ENCODE data around the gene CLK2.
A peak's percentile ranks its signal among the peaks of the same experiment; 100 is the strongest.
"Not testable (repeated sequence)": the region's sequence is repeated elsewhere in the genome, so short reads cannot be mapped to it uniquely, and the experiment has no call there.

Gene CLK2

GRCh38 chr1:155263067-155263466 lies 10.2 kb downstream of the CLK2 start:
- DNase-seq: no peak

GRCh38 chr1:155261852-155262673 lies 11.2 kb downstream of the CLK2 start, which contains the start of gene SCAMP3:
TSS of gene SCAMP3 (minus strand) at chr1:155262360. CDS start at chr1:155262151, 209 bp downstream.
- peak; percentile 98 to 99 for DNase-seq

DNA sequence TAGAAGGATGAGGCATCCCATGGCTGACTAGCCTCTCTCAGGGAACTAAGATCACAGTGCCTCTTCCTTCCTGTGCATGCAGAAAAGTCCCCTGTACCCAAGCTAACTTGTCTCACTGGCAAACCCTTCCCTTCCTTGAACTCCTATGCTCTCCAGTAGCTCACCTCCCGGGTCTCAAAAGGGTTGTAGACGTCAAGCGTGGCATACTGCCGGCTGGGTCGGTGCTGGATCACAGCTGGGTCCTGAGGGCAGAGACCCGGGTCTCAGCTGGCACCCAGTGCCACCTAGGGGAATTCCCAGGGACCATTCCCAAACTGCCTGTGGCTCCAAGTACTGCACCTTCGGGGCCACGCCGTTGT lies 11.8 kb downstream of the CLK2 start:
- peak; percentile 38 to 53 for DNase-seq

DNA sequence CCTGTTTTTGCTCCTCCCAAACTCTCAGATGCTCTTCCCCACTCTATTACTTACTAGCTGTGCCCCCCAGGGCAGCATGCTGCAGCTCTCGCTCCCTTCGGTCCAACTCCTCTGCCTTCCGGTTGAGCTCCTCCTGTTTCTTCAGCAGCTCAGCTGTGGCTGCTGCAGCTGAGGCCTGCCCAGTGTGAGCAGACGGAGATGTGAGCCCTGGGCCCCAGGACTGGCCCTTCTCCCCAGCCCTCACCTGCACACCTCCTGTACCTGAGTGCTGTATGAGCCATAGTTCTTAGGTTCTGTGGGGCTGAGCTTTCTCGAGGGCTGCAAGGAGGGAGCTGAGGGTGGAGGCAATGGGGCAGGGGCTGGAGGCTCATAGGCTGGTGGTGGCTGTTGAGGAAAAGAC lies 13.0 kb downstream of the CLK2 start:
- no peak for DNase-seq

GRCh38 chr1:155256058-155256852 lies 17.0 kb downstream of the CLK2 start:
- no peak for DNase-seq

- peak; percentile 62 to 76 for DNase-seq
Observed at GRCh38 chr1:155255243-155256007, 17.9 kb downstream of the CLK2 start, which contains the start of gene ENTREP3. TSS of gene ENTREP3 (minus strand) at chr1:155255483. CDS start at chr1:155254877, 606 bp downstream.

- DNase-seq: no peak
Observed at GRCh38 chr1:155254714-155255242, 18.5 kb downstream of the CLK2 start.

GRCh38 chr1:155254228-155254713 lies 19.0 kb downstream of the CLK2 start:
- DNase-seq: no peak

DNA sequence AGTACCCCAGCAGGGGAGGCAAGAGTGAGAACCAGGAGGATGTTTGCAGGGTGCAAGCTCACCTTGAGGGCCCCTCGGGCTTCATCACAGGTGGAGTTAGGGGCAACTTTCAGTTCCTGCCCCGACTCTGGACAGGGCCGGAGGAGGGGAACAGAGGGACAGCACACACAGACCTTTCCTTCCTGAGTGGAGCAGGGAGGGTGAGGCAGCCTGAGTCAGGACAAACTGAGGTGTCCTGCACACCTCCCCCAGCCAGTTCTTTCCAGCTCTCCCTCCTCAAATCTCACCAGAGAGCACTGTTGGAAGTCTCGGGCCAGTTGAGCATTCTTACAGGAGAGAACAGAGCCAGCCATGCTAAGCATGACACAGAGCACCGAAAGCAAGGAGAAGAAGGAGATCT lies 19.5 kb downstream of the CLK2 start:
- no peak for DNase-seq

GRCh38 chr1:155253208-155253607 lies 20.1 kb downstream of the CLK2 start:
- peak; percentile 23 to 26 for DNase-seq

- no peak for DNase-seq
Observed at GRCh38 chr1:155251566-155251965, 21.7 kb downstream of the CLK2 start.

DNA sequence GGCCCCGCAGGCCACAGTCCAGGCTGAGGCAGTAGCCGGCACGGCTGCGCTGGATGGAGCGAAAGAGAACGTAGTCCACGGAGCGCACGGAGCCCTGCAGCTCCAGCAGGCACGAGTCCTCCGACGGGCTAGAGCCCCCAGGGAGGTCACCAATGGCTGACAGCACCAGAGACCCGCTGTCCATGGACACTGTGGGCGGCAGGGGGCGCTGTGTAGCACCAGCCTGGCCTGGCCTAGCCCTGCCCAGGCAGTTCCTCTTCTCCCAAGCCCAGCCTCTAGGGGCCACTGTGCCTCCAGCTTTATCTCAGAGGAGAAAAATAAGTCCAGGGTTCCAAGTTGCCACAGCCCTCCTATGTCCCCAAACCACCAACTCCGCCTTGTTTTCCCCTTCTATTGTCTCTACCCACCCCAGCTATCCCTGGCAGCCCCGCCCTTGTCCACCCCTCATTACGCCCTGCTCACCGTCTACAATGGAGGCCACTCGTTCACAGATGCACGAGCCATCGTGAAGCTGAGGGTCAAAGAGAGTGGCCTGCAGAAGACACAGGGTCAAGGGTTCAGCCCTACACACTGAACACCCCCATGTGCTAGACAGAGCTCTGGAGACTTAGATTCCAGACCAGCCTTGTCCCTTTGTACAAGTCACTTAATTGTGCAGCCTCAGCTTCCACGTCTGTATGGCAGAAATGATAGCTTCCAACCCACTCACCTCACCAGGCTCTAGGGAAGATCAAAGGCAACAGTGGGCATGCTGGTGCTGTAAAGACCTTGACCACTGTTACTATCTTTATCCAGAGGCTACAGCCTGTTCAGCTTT lies 22.5 kb downstream of the CLK2 start:
- peak; percentile 94 to 96 for DNase-seq

DNA sequence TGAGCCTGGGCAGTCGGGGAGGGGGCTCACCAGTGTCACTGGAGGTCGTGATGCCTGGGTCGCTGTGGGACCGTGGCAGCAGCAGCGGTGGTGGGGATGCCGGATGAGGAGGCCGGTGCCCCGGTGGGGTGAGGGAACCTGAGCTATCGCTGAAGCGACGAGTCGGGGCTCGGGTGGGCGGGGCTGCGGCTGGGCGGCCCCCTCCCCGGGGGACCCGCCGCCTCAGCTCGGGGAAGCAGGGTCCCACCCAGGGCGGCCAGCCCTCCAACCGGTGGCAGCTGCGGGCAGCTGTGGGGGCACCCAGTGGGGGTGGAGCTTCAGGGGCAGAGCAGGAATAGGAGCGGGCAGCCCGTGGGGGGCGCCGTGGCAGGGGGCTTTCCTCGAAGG lies 23.1 kb downstream of the CLK2 start:
- no peak for DNase-seq

DNA sequence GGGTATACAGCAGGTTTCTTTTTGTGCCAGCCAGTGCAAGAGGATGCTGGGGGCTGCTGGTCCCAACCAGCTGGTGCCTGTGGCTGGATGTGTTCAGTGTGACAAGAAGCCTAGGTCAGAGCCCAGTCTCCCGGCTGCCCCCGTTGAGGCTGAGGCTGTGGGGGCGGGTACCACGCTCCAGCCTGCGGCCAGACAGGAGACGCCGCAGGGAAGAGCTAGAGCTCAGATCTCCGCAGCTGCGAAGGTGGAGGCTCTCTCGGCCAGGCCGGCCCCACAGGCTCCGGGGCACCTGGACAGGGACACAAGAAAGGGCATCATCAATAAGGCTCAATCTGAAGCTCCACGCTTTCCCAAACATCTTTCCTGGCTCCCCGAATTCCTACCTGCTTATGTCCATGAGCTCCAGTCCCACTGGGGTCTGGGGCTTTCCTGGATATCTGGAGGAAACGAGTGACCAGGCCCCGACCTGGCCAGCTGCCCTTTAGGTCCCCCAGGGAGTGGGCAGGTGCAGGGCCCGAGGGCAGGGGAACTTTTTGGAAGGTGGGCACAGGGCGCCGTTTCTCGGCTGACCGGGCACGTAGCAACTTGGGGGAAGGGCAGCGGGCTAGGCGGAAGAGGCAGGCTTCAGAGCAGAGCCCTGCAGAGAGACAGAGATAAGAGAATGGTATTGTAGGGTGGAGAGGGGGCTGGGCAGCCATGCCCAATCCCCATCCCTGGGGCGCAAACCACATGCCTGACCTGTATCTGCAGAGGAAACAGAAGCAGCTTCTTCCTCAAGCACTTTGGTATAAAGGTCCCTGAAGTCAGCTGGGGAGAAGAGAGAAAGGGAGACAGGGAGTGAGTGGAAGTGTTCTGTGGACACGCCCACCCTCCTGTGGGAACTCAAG lies 25.4 kb downstream of the CLK2 start:
- DNase-seq: no peak

DNA sequence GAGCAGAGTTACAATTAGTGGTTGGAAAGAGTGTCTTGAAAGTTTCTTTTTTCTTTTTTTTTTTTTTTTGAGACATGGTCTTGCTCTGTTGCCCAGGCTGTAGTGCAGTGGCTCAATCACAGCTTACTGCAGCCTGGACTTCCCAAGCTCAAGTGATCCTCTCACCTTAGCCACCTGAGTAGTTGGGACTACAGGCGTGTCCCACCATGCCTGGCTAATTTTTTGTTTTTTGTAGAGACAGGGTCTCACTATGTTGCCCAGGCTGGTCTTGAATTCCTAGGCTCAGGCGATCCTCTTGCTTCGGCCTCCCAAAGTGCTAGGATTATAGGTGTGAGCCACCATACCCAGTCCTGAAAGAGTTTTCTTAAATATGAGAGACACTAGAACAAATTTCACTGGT lies 26.5 kb downstream of the CLK2 start:
- not testable (repeated sequence) for DNase-seq

DNA sequence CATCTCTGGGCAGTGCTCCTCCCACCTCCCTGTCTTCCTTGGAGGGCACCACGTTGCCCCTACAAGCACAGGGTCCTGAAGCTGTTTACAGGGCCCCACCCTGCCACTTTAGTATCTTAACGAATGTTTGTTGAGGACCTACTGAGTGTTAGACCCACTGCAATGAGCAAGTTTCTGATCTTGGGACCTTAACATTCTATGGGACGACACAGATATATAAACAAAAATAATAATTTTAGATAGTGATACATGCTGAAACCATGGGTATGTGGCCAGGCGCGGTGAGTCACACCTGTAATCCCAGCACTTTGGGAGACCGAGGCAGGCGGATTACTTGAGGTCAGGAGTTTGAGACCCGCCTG lies 28.2 kb downstream of the CLK2 start:
- no peak for DNase-seq

DNA sequence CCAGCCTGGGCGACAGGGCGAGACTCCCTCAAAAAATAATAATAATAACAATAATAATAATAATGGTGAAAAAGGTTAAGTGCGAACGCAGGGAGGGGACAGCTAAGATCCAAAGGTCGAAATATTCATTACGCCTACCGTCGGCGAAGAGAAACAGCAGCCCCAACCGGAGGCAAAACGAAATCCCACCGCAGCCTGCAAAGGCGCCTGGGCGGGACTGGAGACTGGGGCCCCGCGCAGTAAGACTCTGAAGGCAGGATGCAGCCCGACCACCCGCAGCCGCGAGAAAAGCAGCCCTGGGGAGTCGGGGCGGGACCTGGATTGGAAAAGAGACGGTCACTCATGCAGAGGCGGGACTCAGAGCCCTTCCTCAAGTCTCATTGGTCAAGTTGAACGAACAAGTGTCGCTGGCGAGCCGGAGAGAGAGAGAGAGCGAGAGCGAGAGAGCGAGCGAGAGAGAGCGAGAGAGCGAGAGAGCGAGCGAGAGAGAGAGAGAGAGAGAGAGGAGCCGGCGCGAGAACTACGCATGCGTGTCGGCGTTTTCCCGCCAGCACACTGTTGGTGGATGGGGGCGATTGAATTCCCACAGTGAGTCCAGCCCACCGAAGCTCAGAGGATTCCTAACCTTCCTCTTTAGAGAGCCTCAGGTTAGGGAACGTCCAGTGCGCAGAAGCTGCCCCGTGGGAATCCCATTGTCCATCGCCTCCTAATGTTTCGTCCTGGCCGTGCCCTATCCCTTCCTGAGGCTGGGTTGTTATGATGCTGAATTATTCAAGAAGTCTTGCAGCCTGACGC lies 28.7 kb downstream of the CLK2 start:
- DNase-seq: peak; percentile 98 to 99

- no peak for DNase-seq
Observed at GRCh38 chr1:155242805-155243358, 30.4 kb downstream of the CLK2 start.

DNA sequence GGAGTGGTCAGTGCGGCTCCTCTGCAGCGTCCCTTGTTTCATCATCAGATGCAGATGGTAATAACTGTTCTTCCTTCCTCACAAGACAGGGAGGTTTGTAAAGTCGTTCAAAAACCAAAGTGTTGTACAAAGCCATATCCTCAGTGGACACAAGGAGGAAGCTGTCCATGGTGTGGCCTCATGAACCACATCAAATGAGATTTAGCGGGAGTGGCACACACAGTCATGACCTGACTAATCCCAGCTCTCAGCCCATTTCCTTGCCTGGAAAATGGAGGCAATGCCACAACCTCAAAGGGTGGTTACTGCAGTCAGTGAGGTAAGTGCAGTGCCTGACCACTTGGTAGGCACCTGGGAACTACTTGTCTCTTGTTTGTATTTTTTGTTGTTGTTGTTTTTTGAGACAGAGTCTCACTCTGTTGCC lies 31.5 kb downstream of the CLK2 start:
- DNase-seq: no peak
